NCI-H2196 treated with DMSO at 0.1 percent for 48 hours (cell line): Measurements from ENCODE around the gene EPHA4.
A peak's percentile ranks its signal among the peaks of the same experiment; 100 is the strongest.

Source experiments
- DNase-seq: peaks from one replicate; lab custom pipeline; 2025; ENCODE audit not compliant: unreplicated experiment; lab: John Stamatoyannopoulos, UW

EPHA4 gene

DNA sequence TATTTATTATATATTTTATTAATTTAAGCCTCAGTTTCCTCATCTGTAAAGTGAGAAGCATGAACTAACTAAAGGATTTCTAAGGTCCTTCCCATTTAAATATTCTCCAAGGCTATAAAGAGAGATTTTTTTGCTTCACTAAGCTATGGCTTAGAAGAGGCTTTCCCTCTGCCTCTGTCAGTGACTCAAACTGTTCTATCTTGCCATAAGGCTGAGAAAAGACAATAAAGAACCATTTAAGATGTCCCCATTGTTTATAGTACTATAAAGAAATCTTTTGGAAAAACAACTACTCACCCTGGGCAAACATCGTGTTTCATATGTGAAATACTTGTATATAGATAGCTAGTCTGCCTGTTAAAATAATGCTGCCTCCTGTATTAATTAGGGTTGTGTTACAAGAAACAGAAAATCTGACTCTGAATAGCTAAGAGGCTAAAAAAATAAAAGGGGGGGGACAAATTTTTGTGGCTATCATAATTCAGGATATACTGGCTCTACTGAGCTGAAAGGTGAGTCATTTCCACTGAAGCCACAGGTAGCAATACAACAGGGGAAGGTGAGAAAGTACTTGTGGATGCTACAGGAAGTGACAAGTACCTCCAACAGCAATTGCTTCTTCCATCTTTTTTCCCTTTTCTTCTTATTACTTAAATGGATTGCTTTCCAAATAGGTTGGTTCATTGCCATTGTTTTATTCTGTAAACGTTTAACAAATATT is 25.4 kb downstream of the EPHA4 start:
- no peak for DNase-seq

DNA sequence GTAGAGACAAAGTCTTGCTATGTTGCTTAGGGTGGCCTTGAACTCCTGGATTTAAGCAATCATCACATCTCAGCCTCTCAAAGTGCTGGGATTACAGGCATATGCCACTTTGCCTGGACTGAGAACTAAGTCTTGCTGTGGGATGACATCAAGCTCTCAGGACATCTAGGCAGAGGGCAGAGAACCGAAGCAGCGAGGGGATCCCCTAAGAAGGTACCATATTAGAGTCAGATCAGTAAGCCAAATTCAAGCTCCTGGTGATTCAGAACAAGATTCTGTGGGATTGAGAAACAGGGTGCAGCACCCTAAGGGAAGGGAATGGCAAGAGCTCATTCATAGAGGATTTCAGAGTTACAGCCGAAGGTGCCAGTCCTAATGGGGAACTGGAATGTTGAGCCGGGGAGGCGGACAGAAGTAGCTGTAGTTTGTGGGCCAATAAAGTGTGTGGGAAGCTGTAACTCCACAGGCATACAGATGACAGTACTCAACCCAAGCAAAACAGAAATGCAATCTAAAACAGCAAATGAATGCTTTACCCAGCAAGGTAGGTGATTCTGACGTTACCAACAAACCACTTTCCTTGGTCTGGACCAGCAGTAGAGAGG is 30.9 kb downstream of the EPHA4 start:
- no peak for DNase-seq

DNA sequence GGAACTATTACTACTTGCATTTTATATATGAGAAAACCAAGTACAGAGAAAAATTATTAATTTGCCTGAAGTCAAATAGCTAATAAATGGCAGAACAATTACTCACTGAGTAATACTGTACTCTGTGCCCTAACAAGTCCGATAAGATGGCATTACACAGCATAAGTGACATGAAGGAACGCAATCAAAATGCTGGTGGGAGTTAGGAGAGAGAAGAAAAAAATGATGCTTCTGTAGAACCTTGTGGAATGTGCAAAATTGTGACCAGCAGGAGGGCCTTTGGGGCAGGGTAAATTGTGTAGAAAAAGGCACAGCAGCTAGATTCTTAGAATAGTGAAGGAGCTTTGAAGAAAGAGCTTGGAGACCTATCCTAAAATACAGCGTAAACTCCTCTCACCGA is 32.9 kb downstream of the EPHA4 start:
- no peak for DNase-seq

DNA sequence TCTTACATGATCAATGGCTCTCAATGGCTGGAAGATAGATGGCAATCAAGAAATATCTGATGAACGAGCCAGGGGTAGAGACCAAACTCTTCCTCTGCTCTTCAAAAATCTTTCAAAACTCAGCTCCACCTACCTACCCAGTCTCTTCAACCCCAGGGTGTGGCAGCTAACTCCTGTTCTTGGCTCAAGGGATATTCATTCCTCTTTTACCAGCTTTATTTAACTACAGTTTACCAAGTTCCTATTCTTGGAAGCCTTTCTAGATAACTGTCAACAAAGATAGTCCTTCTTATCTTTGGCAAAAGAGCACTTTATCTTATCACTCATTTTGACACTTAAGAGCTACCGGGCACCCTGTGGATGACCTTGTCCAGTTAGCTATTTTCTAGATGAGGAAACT is 36.3 kb downstream of the EPHA4 start:
- no peak for DNase-seq

DNA sequence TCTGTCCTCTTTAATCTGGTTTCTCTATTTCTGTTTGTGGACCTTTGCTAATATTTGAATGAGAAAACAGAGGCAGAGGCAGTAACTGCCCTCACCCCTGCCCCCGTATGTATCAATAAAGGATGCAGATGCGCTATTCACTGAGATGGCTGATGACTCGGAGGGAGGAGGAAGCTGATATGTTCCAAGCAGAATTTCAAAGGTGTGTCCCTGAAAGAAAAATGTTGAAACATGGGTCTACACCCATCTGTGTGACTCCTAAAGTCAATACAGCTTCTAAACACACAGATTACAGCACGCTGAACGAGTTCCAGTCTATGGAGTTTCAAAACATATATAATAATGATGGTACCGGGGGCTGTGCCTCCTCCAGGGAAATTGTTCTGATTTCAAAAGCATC is 38.8 kb downstream of the EPHA4 start:
- no peak for DNase-seq

DNA sequence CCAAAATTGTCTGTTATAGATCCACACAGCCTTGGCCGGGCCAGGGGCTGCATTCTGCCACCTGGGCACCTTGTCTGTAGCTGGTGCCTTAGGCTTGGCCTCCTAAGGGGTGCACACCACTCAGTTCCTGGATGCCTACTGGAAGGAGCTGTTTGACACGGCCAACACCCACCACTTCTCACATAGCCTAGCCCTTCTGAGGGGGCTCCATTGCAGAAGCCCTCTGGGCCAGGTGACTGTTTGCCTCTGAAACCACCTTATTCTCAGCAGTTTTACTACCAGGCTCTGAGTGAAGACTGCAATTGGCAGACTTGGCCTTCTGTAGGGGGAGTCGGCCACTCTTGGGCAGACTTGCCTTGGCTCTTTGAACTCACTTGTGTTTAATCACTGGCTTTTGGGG is 39.5 kb downstream of the EPHA4 start:
- DNase-seq, result no peak

DNA sequence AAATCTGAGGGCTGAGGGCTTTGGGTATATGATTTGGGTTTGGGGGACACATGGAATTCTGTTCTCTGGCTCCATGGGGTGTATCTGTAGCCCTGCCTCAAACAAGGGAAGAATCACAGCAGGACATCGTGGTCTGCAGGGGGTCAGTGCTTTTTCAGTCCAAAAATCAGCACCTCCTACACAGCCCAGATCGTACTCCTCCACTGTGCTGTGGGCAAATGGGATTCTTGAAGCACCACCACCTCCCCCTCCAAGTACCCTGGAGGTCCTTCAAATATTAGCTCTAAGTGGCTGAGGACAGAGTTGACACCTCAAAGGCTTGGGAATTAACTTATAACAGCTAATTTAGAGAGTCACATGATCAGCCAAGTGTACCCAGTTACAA is 41.5 kb downstream of the EPHA4 start:
- DNase-seq, result no peak

DNA sequence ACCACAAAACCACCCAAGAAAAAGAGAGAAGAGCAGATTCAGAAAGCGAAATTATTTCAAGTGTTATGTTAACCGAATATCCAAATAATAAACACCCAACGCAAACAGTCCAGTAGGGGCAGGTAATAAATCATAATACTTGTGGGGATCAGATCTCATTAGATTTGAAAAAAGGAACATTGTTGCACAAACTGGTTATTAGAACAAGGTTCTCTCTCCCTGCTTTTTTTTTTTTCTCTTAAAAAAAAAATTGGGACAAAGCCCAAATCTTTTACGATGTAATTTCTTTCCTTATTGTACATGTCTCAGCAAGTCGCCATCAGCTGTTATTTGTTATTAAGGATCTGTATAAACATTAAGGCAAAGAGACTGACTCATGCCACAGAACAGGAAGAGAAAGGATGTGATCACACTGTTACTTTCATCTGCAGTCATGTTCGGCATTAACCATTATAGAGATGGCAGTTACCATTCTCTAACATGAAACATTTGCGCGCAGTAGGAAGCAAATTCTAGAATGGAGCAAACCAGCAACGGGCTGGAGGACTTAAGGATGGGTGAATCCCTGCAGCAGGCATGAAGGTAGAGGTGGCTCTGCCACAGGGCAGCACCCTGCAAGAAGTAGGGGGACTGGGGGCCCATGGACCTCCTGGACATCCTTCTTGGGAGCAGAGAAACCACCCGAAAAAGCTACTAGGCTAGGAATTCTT is 42.0 kb downstream of the EPHA4 start:
- peak; percentile 31 for DNase-seq

DNA sequence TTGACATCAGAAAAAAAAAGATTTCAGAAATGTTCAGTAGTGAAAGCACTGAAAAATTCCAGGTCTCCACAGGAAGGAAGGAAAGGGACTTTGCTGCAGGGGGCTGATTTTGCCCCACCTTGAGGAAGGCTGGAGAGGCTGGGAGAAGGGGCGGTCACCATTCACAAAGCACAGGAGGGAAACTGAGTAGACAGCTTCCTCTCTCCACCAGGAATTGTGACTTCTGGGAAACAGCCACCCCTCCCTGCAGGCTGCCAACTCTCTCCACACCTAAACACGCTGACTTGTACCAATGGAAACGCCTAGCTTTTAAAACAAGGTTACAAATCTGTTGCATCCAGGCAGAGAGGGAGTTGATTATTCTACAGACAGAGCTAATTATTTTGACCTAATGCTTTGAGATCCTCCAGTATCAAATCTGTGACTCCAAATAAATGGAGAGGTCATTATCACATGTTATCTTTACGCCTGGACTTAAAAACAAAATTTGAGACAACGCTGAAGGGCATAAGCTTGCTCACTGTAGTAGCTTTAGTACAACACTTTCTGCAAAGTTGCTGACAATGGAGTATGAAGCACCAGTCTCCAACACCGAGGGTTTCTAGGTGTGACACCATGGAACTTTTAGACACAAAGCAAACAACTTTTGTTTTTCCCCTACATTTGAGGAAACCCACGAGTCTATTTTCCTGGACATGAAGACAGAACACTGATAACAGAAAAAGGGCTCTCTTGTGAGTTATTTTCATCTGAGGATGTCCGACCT is 42.7 kb downstream of the EPHA4 start:
- no peak for DNase-seq

DNA sequence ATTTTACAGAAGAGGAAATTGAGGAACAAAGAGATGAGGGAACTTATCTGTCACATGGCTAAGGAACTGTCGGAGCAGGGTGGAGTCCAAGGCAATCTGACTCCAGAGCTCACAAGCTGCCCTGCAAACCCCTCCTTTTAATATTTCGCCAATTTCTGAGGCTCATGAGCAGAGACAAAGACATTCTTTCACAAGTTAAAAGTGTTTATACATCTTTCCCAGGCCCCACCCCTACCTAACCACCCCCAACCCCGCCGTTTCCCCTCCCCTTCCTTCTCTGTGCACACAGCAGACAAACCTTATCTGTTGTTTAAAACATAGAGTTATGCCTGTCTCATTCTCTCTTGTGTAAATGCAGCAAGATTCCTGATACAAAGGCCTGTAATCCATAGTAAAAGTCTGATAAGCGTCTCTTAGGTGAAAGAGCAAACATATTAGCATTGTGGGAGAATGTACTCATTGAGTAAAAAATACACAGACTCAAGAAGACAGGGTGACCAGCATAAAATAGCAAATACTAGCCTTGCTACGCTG is 44.3 kb downstream of the EPHA4 start:
- no peak for DNase-seq

DNA sequence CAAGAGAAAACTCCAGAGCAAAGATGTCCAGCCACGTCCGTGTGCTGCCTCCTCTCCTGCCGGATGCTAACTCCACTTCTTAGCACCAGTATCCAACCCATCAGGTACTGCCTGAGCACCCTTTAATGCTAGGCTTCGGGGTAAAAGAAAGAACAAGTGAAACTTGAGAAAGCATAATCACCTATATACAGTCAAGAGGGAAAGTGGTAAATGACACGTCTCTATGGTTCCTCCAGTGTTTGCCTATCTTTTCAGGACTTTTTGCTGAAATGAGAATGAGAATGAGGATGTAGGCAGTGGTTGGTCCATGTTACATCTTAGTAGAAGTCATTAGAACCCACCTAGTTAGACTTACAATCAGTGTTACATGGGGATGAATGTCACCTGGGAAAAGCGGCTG is 47.9 kb downstream of the EPHA4 start:
- DNase-seq, result no peak

DNA sequence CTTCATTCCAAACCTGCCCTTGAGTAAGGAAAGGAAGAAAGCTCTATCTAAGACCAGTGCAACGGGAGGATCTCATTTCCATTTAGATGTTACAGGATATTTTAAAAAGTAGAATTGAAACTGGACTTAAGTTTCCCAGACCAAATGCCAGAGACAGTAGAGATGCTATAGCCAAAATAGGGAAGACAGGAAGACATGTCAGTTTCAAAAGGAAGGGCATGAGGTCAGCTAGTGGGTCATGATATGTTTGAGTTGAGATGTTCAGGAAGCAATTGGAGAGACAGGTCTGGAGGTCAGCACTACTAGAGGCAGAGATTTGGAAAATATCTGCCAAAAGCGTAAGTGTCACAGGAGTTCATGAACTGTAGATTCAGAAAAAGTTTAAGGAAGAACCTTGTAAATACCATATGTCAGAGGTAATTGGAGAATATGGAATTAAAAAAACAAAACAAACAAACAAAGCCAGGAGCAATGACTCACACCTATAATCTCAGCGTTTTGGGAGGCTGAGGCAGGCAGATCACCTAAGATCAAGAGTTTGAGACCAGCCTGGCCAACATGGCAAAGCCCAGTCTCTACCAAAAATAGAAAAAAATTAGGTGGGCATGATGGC is 50.8 kb downstream of the EPHA4 start:
- DNase-seq, result no peak

DNA sequence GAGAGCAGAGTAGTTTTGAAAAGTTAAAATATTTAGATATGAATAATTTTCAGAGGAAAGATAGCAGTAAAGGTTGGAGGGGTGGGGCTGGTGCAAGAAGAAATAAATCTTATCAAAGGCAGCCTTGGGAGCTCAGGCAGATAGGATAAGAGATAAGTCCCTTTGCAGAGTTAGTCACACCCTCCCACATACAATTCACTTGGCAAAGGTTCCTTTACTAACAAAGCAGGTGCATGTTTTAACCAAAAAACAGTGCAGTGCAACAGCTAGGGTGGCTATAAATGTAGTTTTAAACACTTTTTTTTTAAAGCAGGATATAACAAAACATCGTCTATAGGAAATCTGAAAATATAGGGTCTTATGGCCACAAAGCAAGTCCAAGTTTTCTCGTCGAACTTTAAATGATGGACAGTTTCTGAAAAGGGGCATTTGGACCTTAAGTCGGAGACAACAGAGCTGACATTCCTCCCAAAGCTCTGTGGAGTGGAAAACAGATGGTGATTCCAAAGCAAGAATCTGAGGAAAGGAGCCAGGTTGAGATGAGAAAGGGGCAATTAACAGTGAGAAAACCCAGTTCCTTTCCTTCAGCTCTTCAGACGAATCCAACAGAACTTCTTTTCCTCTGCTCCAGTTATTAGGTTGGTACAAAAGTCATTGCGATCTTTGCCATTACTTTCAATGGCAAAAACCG is 53.0 kb downstream of the EPHA4 start:
- DNase-seq, result no peak

DNA sequence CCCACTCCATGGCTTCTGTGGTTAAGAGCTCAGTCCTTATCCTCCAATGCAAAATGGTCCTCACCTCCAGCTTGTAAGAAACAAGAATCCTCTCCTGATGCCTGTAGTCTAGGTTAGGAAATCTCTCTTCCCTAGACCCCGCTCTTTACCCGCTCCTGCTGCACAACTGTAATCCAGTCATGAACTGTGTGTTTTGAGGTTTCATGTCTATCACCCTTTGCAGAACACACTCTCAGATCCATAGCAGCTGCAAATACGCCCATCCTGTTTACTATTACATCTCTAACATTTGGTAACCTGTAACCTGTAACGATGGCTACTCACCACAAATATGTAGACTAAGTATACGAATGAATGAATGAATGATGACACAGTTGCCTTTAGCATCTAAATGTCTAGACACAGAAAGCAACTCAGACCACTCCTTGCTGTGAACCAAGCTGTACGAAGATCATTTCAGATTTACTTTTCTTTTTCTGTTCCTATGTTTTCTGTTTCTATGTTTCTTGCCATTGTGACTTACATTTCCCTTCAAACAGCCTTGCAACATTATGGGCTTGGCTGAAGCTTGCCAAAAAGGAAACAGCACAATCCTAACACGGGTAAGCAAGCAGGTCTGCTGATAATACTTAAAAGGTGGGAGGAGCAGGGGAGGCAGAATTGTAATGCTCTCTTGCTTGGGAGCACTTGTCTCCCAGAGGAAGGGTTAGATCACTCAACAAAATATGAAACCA is 53.7 kb downstream of the EPHA4 start:
- no peak for DNase-seq

DNA sequence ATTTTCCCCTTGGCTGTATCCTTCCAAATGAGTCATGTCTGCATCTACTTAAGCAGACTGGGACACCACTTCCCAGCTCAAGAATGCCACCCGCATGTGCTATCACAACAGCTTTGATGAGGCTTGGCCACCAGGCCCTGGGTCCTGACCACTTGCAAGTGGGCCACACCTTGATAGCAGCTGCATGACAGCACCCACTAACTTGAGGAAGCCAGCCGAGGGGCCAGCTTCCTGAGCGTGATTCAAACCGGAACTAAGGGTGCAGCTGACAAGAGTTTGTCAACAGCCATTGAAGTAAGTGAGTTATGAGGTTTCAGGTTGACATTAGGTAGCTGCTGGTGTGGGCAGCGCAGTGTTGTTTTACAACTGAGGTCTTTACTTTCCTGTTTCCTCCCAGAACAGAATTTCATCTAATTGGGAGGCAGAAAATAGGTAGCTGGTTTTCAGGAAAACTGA is 54.4 kb downstream of the EPHA4 start:
- no peak for DNase-seq

DNA sequence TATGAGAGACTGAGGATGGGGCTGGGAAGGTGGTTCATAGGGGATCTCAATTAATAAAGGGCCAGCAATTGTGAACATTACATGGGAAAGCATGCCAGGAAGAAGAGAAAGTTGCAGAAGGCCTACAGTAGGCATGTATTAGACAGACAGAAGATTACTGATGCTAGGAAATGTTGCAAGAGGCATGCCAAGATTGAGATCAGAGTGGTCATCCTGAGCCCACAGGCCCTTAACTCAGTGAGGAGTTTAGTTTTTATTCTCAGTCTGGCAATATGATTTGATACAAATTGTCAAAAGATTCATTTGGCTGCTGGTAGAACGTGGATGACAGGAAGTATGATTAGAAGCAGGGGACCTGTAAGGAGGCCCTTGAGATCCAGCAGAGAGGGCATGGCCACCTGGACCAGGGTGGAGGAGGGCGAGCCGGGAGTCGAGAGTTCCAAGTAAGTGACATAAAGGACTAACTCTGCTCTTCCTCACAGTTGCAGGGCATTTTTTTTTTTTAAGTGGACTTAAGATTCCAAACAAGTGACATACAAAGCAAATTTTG is 54.9 kb downstream of the EPHA4 start:
- DNase-seq, result no peak

DNA sequence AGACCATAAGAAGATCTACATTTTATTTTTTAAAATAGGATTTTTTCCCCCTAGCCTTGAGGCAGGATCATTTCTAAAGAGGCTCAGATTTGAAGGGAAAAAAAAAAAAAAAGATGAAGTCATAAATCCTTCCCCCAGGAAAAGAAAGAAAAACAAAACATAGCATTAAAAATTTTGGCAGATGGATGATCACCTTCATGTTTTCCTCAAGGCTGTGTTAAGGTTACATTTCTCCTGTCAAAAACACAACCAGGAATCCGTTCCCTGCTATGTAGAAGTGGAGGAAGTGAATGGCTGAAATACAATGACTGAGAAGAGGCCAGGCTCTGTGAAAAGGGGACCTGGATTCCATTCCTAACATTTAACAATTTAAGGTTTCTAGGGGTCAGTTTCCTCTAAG is 56.2 kb downstream of the EPHA4 start:
- no peak for DNase-seq

DNA sequence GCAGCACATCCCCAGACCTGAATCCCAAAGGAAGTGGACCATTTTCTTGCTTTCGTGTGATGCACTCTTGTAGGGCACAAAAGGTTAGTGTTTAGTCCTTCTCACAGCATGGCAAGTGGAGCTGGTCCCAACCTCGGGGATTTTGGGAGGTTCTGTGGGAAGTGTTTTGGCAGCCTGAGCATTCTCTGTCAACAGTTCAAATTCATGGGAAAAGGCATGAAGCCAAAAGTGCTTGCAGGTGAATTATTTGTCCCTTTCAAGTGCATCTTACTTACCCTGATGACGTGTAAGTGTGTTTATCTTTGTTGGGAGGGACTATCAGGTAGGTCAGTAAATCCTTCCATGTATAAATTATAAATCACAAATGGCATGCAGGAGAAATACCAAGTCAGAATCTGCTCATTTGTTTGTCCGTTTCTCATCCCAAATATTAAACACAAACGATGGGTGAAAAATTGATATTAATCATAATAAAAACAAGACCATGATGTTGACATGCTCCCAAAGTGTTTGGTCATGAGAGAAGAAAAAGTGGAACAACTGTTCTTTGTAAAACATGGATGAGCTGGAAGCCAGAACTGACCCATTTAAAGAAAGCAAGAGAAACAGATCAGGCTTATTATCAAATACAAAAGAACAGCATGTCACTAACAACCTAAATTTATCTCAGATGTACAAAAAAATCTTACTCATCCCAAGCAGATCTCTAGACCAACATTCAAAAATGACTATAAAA is 57.6 kb downstream of the EPHA4 start:
- DNase-seq, result no peak

DNA sequence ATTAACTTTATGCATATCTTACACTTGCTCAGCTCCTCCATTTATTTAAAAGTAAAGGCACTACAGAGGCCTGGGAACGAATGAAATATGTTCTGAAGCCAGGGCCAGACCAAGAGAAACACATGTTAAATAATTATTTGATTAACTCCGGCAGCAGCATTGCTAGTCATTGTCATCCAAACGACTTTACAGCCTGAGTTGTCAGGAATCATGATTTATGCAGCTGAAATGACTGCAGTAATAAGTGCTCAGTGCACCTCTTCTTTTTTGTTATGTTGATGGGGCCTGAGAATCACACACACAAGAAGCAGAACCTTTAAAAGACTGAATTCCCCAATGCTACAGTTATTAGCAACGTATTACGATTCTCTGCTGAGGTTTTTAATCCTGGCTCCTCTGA is 58.9 kb downstream of the EPHA4 start:
- DNase-seq, result no peak
